Measurements from ENCODE around the gene SPATA13. TPM values are rescaled to one million over a fixed set of nuclear protein-coding genes. Genes with fewer than 3 reads are reported as not detected.

SPATA13 gene
- total RNA-seq, 1 donor from 2014 or later = 11.6 TPM

GRCh38 chr13:24276306-24276705 is 115.8 kb downstream of the SPATA13 start:
- DNase-seq (ENCODE audit: low spot score) = no peak

GRCh38 chr13:24276861-24277260 is 116.3 kb downstream of the SPATA13 start:
- no peak for DNase-seq (ENCODE audit: low spot score)

GRCh38 chr13:24277761-24278160 is 117.2 kb downstream of the SPATA13 start:
- DNase-seq (ENCODE audit: low spot score) = no peak

GRCh38 chr13:24279327-24280110 is 119.0 kb downstream of the SPATA13 start:
- no peak for DNase-seq (ENCODE audit: low spot score)

GRCh38 chr13:24280720-24281119 is 120.2 kb downstream of the SPATA13 start:
- DNase-seq (ENCODE audit: low spot score) = no peak

- no peak for DNase-seq (ENCODE audit: low spot score)
Measured at GRCh38 chr13:24281188-24282008, 120.9 kb downstream of the SPATA13 start.

GRCh38 chr13:24282256-24282655 is 121.7 kb downstream of the SPATA13 start:
- no peak for DNase-seq (ENCODE audit: low spot score)

GRCh38 chr13:24284889-24285565 is 124.5 kb downstream of the SPATA13 start:
- no peak for DNase-seq (ENCODE audit: low spot score)

GRCh38 chr13:24286624-24287023 is 126.1 kb downstream of the SPATA13 start:
- DNase-seq (ENCODE audit: low spot score) = no peak

GRCh38 chr13:24287748-24288287 is 127.3 kb downstream of the SPATA13 start:
- DNase-seq (ENCODE audit: low spot score) = no peak

GRCh38 chr13:24288870-24289269 is 128.3 kb downstream of the SPATA13 start:
- no peak for DNase-seq (ENCODE audit: low spot score)

GRCh38 chr13:24290280-24290932 is 129.9 kb downstream of the SPATA13 start:
- no peak for DNase-seq (ENCODE audit: low spot score)

GRCh38 chr13:24292481-24292880 is 132.0 kb downstream of the SPATA13 start:
- DNase-seq (ENCODE audit: low spot score) = no peak

GRCh38 chr13:24293746-24294145 is 133.2 kb downstream of the SPATA13 start:
- DNase-seq (ENCODE audit: low spot score) = no peak

- DNase-seq (ENCODE audit: low spot score) = no peak
Measured at GRCh38 chr13:24299488-24300114, 139.1 kb downstream of the SPATA13 start.

GRCh38 chr13:24301434-24301833 is 140.9 kb downstream of the SPATA13 start:
- DNase-seq (ENCODE audit: low spot score) = no peak

GRCh38 chr13:24301911-24302310 is 141.4 kb downstream of the SPATA13 start:
- no peak for DNase-seq (ENCODE audit: low spot score)

- no peak for DNase-seq (ENCODE audit: low spot score)
Measured at GRCh38 chr13:24304620-24305019, 144.1 kb downstream of the SPATA13 start.

- DNase-seq (ENCODE audit: low spot score) = no peak
Measured at GRCh38 chr13:24306632-24307031, 146.1 kb downstream of the SPATA13 start.

- DNase-seq (ENCODE audit: low spot score) = no peak
Measured at GRCh38 chr13:24307211-24308067, 146.9 kb downstream of the SPATA13 start.

All from mesenteric fat pad (tissue), 1 donor.